ENCODE measurements around the gene ZNF764. TPM values are rescaled to one million over a fixed set of nuclear protein-coding genes. Genes with fewer than 3 reads are reported as not detected.

ZNF764 gene
- total and polyA plus RNA-seq, 9 of the 15 experiments (the other 6 are each of a cell fraction or from before 2014, with no cell fraction given), result 0.69 to 10.1 (median 4.1) TPM

GRCh38 chr16:30566531-30566930 is 8.4 kb upstream of the ZNF764 start:
- no peak overlapping the region for H3K4me3 ChIP-seq
- H3K9me1 ChIP-seq (ENCODE audit: control insufficient read depth, insufficient read depth, low read length), result no peaks in the 10 kb centered on the region
- H4K20me1 ChIP-seq (replicated peaks; ENCODE audit: control insufficient read depth, insufficient read depth, low read length), result no peaks in the 10 kb centered on the region
- H3K27me3 ChIP-seq (ENCODE audit: control insufficient read depth in 2 of 2, insufficient read depth in 2 of 2, low read length in 2 of 2), result no peaks in the 10 kb centered on the region
- H3K36me3 ChIP-seq (ENCODE audit: control insufficient read depth, insufficient read depth, low read length), result no peaks in the 10 kb centered on the region
- DNase-seq (ENCODE audit: extremely low read depth in 1 of 4, low spot score in 3 of 4) (no peak), FAIRE-seq (no peak), ATAC-seq (no peak)
- H3K9ac ChIP-seq (ENCODE audit: insufficient read depth in 1 of 2, low read depth in 2 of 2, low read length in 2 of 2), result peak overlapping the region in 1 of 2 experiments; percentile 61; a peak in 1 of 4 replicates
- CTCF ChIA-PET (ENCODE audit: low intra/inter-chr PET ratio), result no interaction called here
- in situ Hi-C loops (cut with MboI), result no loop called here
- H3K9me3 ChIP-seq (replicated peaks; ENCODE audit: control insufficient read depth, insufficient read depth, low read depth, low read length), result no peaks in the 10 kb centered on the region
- BruUV-seq (replicated peaks), result no TSS peak
- no peak overlapping the region for H3K4me2 ChIP-seq (ENCODE audit: insufficient read depth, low read length)
- H3K27ac ChIP-seq (ENCODE audit: extremely low read depth, low read depth, low read length), result no peak overlapping the region
- POLR2A ChIA-PET, result interaction anchor here (0.8 to 1.7 kb wide), 8 partner anchors 9 to 137 kb away, joined by 3 to 9 read pairs (median 4); partner anchors contain the start of genes DCTPP1, ZNF689, ZNF747 and ZNF764
- WGBS (ENCODE audit: insufficient coverage, low coverage, missing lambda C conversion rate), result 49% methylated on average over 3 of the region's 4 CpGs
- H3K4me1 ChIP-seq (replicated peaks in 1 of 2; ENCODE audit: control insufficient read depth in 2 of 2, insufficient read depth in 2 of 2, low read length in 2 of 2), result peaks cover 11 to 19% of the 10 kb centered on the region in 2 experiments
- H3K79me2 ChIP-seq (ENCODE audit: control insufficient read depth, insufficient read depth, low read length), result peaks cover 5% of the 10 kb centered on the region; the same call in 1 of the 3 replicates
- H2AFZ ChIP-seq (ENCODE audit: low read depth, low read length), result no peak overlapping the region
- intact Hi-C loops (cut with micrococcal nuclease), result no loop called here
- TF ChIP-seq CBFA2T3 (IDR thresholded peaks at IDR 0.05), result 0 out of 2 replicates have a peak, but pooled peaks have one; percentile 24
- TF ChIP-seq PPARD (CRISPR knock-in tag; IDR thresholded peaks at IDR 0.05), result no peak
- no peak for TF ChIP-seq ZNF174 (CRISPR knock-in tag; IDR thresholded peaks at IDR 0.05)
- TF ChIP-seq XRCC3 (IDR thresholded peaks at IDR 0.05), result no peak
- TF ChIP-seq ZBTB9 (CRISPR knock-in tag; IDR thresholded peaks at IDR 0.05), result 0 out of 2 replicates have a peak, but pooled peaks have one; percentile 51
- 0 out of 2 replicates have a peak, but pooled peaks have one; percentile 16 for TF ChIP-seq SMARCA5 (IDR thresholded peaks at IDR 0.05)
- TF ChIP-seq PCBP1 (IDR thresholded peaks at IDR 0.05; ENCODE audit: low read depth, low read length, poor library complexity, severe bottlenecking), result no peak
- no peak for TF ChIP-seq EHMT2 (IDR thresholded peaks at IDR 0.05)
- no peak for TF ChIP-seq PYGO2 (tag; IDR thresholded peaks at IDR 0.05)
- peak; percentile 49 to 58; a peak in 3 of 4 replicates for TF ChIP-seq KDM1A (IDR thresholded peaks at IDR 0.05)
- peak; percentile 72 for TF ChIP-seq RBM25 (IDR thresholded peaks at IDR 0.05; ENCODE audit: low read depth, low read length, severe bottlenecking)
- TF ChIP-seq RFX7 (CRISPR knock-in tag; IDR thresholded peaks at IDR 0.05), result no peak
- no peak for TF ChIP-seq RREB1 (CRISPR knock-in tag; IDR thresholded peaks at IDR 0.05)
- no peak for TF ChIP-seq NFYB (IDR thresholded peaks at IDR 0.05; ENCODE audit: extremely low read depth, insufficient read length)
- TF ChIP-seq BCOR (IDR thresholded peaks at IDR 0.05), result peak; percentile 84
- peak; percentile 79 for TF ChIP-seq ZFP36 (IDR thresholded peaks at IDR 0.05; ENCODE audit: low read depth, low read length, partially characterized antibody)
- TF ChIP-seq ZNF134 (CRISPR knock-in tag; conservative IDR thresholded peaks at IDR 0.05), result no peak

Data from K562 (cell line).